ENCODE results near the gene ADORA2A. TPM values are rescaled to one million over a fixed set of nuclear protein-coding genes. Genes with fewer than 3 reads are reported as not detected.

The ADORA2A gene
- total and polyA plus RNA-seq, 4 donors: 2.5 to 5.1 (median 4.7) TPM

GRCh38 chr22:24471570-24471969 is 44.2 kb downstream of the ADORA2A start:
- H3K27ac ChIP-seq (ENCODE audit: low read depth in 1 of 2, low read length in 2 of 2): no peak overlapping the region
- peak in 1 of 2 donors; percentile 76 for DNase-seq

GRCh38 chr22:24473284-24473683 is 45.9 kb downstream of the ADORA2A start:
- Histone ChIP-seq H3K4me3 (ENCODE audit: low read length in 2 of 2) (no peak overlapping the region), H3K4me1 (ENCODE audit: control insufficient read depth in 1 of 2, insufficient read depth in 2 of 2, low read length in 2 of 2) (peaks cover 0 to 5% of the 10 kb centered on the region in 2 donors), H3K36me3 (ENCODE audit: control insufficient read depth in 1 of 2, insufficient read depth in 2 of 2, low read length in 1 of 2) (no peaks in the 10 kb centered on the region), H3K27me3 (ENCODE audit: control insufficient read depth in 1 of 2, insufficient read depth in 2 of 2, low read length in 1 of 2) (no peaks in the 10 kb centered on the region), H3K9me3 (ENCODE audit: control insufficient read depth, low read length) (no peaks in the 10 kb centered on the region), H3K27ac (ENCODE audit: low read depth in 1 of 2, low read length in 2 of 2) (no peak overlapping the region)
- intact Hi-C loops (cut with DNase I): no loop called here
- DNase-seq: no peak
- ATAC-seq (ENCODE audit: low FRiP score): no peak

More at GRCh38 chr22:24471570-24471969, 44.2 kb downstream of the ADORA2A start:
- WGBS, 2 donors: 30 to 33% methylated on average over 4 of the region's 4 CpGs
- Histone ChIP-seq H3K9me3 (ENCODE audit: control insufficient read depth, low read length) (no peaks in the 10 kb centered on the region), H3K27me3 (ENCODE audit: control insufficient read depth in 1 of 2, insufficient read depth in 2 of 2, low read length in 1 of 2) (no peaks in the 10 kb centered on the region), H3K4me1 (ENCODE audit: control insufficient read depth in 1 of 2, insufficient read depth in 2 of 2, low read length in 2 of 2) (peaks cover 0 to 11% of the 10 kb centered on the region in 2 donors), H3K4me3 (ENCODE audit: low read length in 2 of 2) (no peak overlapping the region), H3K36me3 (ENCODE audit: control insufficient read depth in 1 of 2, insufficient read depth in 2 of 2, low read length in 1 of 2) (no peaks in the 10 kb centered on the region)
- intact Hi-C loops (cut with DNase I): no loop called here
- ATAC-seq (ENCODE audit: low FRiP score): peak; percentile 90

- ATAC-seq (ENCODE audit: low FRiP score) (no peak), DNase-seq (no peak)
- Histone ChIP-seq H3K9me3 (ENCODE audit: control insufficient read depth, low read length) (no peaks in the 10 kb centered on the region), H3K27ac (ENCODE audit: low read depth in 1 of 2, low read length in 2 of 2) (no peak overlapping the region), H3K4me1 (ENCODE audit: control insufficient read depth in 1 of 2, insufficient read depth in 2 of 2, low read length in 2 of 2) (peaks cover 0 to 5% of the 10 kb centered on the region in 2 donors), H3K4me3 (ENCODE audit: low read length in 2 of 2) (no peak overlapping the region), H3K27me3 (ENCODE audit: control insufficient read depth in 1 of 2, insufficient read depth in 2 of 2, low read length in 1 of 2) (no peaks in the 10 kb centered on the region), H3K36me3 (ENCODE audit: control insufficient read depth in 1 of 2, insufficient read depth in 2 of 2, low read length in 1 of 2) (no peaks in the 10 kb centered on the region)
- WGBS, 2 donors: 17 to 18% methylated on average over 3 of the region's 3 CpGs
- intact Hi-C loops (cut with DNase I): no loop called here
Observed at GRCh38 chr22:24474221-24474620, 46.8 kb downstream of the ADORA2A start.

GRCh38 chr22:24474649-24475255 is 47.4 kb downstream of the ADORA2A start:
- 72 to 80% methylated on average over 5 of the region's 5 CpGs for WGBS, 2 donors
- DNase-seq (no peak), ATAC-seq (ENCODE audit: low FRiP score) (no peak)
- Histone ChIP-seq H3K9me3 (ENCODE audit: control insufficient read depth, low read length) (no peaks in the 10 kb centered on the region), H3K27me3 (ENCODE audit: control insufficient read depth in 1 of 2, insufficient read depth in 2 of 2, low read length in 1 of 2) (no peaks in the 10 kb centered on the region), H3K4me3 (ENCODE audit: low read length in 2 of 2) (no peak overlapping the region), H3K4me1 (ENCODE audit: control insufficient read depth in 1 of 2, insufficient read depth in 2 of 2, low read length in 2 of 2) (peaks cover 0 to 5% of the 10 kb centered on the region in 2 donors), H3K27ac (ENCODE audit: low read depth in 1 of 2, low read length in 2 of 2) (no peak overlapping the region), H3K36me3 (ENCODE audit: control insufficient read depth in 1 of 2, insufficient read depth in 2 of 2, low read length in 1 of 2) (no peaks in the 10 kb centered on the region)
- intact Hi-C loops (cut with DNase I): no loop called here

GRCh38 chr22:24481641-24482040 is 54.2 kb downstream of the ADORA2A start:
- no peak overlapping the region for H3K27ac ChIP-seq (ENCODE audit: low read depth in 1 of 2, low read length in 2 of 2)
- intact Hi-C loops (cut with DNase I): no loop called here
- 57 to 69% methylated on average over 1 of the region's 1 CpG for WGBS, 2 donors
- no peaks in the 10 kb centered on the region for H3K27me3 ChIP-seq (ENCODE audit: control insufficient read depth in 1 of 2, insufficient read depth in 2 of 2, low read length in 1 of 2)
- H3K4me3 ChIP-seq (ENCODE audit: low read length in 2 of 2): no peak overlapping the region
- H3K9me3 ChIP-seq (ENCODE audit: control insufficient read depth, low read length): no peaks in the 10 kb centered on the region
- no peaks in the 10 kb centered on the region for H3K4me1 ChIP-seq (ENCODE audit: control insufficient read depth in 1 of 2, insufficient read depth in 2 of 2, low read length in 2 of 2)
- DNase-seq: no peak
- ATAC-seq (ENCODE audit: low FRiP score): no peak
- no peaks in the 10 kb centered on the region for H3K36me3 ChIP-seq (ENCODE audit: control insufficient read depth in 1 of 2, insufficient read depth in 2 of 2, low read length in 1 of 2)

GRCh38 chr22:24482575-24482974 is 55.2 kb downstream of the ADORA2A start:
- 62 to 74% methylated on average over 3 of the region's 3 CpGs for WGBS, 2 donors
- H3K4me1 ChIP-seq (ENCODE audit: control insufficient read depth in 1 of 2, insufficient read depth in 2 of 2, low read length in 2 of 2): no peaks in the 10 kb centered on the region
- H3K9me3 ChIP-seq (ENCODE audit: control insufficient read depth, low read length): no peaks in the 10 kb centered on the region
- intact Hi-C loops (cut with DNase I): no loop called here
- DNase-seq: no peak
- peak; percentile 64 for ATAC-seq (ENCODE audit: low FRiP score)
- no peaks in the 10 kb centered on the region for H3K27me3 ChIP-seq (ENCODE audit: control insufficient read depth in 1 of 2, insufficient read depth in 2 of 2, low read length in 1 of 2)
- H3K36me3 ChIP-seq (ENCODE audit: control insufficient read depth in 1 of 2, insufficient read depth in 2 of 2, low read length in 1 of 2): no peaks in the 10 kb centered on the region
- no peak overlapping the region for H3K27ac ChIP-seq (ENCODE audit: low read depth in 1 of 2, low read length in 2 of 2)
- H3K4me3 ChIP-seq (ENCODE audit: low read length in 2 of 2): no peak overlapping the region

GRCh38 chr22:24482998-24483397 is 55.6 kb downstream of the ADORA2A start:
- Histone ChIP-seq H3K27me3 (ENCODE audit: control insufficient read depth in 1 of 2, insufficient read depth in 2 of 2, low read length in 1 of 2) (no peaks in the 10 kb centered on the region), H3K4me1 (ENCODE audit: control insufficient read depth in 1 of 2, insufficient read depth in 2 of 2, low read length in 2 of 2) (no peaks in the 10 kb centered on the region), H3K4me3 (ENCODE audit: low read length in 2 of 2) (no peak overlapping the region), H3K27ac (ENCODE audit: low read depth in 1 of 2, low read length in 2 of 2) (no peak overlapping the region), H3K36me3 (ENCODE audit: control insufficient read depth in 1 of 2, insufficient read depth in 2 of 2, low read length in 1 of 2) (no peaks in the 10 kb centered on the region), H3K9me3 (ENCODE audit: control insufficient read depth, low read length) (no peaks in the 10 kb centered on the region)
- no peak for DNase-seq
- WGBS, 2 donors: 70 to 72% methylated on average over 2 of the region's 2 CpGs
- intact Hi-C loops (cut with DNase I): no loop called here
- no peak for ATAC-seq (ENCODE audit: low FRiP score)

GRCh38 chr22:24483976-24484545 is 56.7 kb downstream of the ADORA2A start:
- intact Hi-C loops (cut with DNase I): no loop called here
- 57 to 66% methylated on average over 5 of the region's 5 CpGs for WGBS, 2 donors

GRCh38 chr22:24485170-24485569 is 57.8 kb downstream of the ADORA2A start:
- H3K27ac ChIP-seq (ENCODE audit: low read depth in 1 of 2, low read length in 2 of 2): no peak overlapping the region
- intact Hi-C loops (cut with DNase I): no loop called here
- no peaks in the 10 kb centered on the region for H3K9me3 ChIP-seq (ENCODE audit: control insufficient read depth, low read length)
- 96 to 97% methylated on average over 4 of the region's 4 CpGs for WGBS, 2 donors
- H3K27me3 ChIP-seq (ENCODE audit: control insufficient read depth in 1 of 2, insufficient read depth in 2 of 2, low read length in 1 of 2): no peaks in the 10 kb centered on the region
- H3K4me1 ChIP-seq (ENCODE audit: control insufficient read depth in 1 of 2, insufficient read depth in 2 of 2, low read length in 2 of 2): no peaks in the 10 kb centered on the region
- ATAC-seq (ENCODE audit: low FRiP score) (no peak), DNase-seq (no peak)
- no peak overlapping the region for H3K4me3 ChIP-seq (ENCODE audit: low read length in 2 of 2)
- no peaks in the 10 kb centered on the region for H3K36me3 ChIP-seq (ENCODE audit: control insufficient read depth in 1 of 2, insufficient read depth in 2 of 2, low read length in 1 of 2)

More at GRCh38 chr22:24483976-24484545, 56.7 kb downstream of the ADORA2A start:
- H3K4me3 ChIP-seq (ENCODE audit: low read length in 2 of 2): no peak overlapping the region
- no peaks in the 10 kb centered on the region for H3K4me1 ChIP-seq (ENCODE audit: control insufficient read depth in 1 of 2, insufficient read depth in 2 of 2, low read length in 2 of 2)
- ATAC-seq (ENCODE audit: low FRiP score) (peak; percentile 48), DNase-seq (no peak)
- no peak overlapping the region for H3K27ac ChIP-seq (ENCODE audit: low read depth in 1 of 2, low read length in 2 of 2)
- no peaks in the 10 kb centered on the region for H3K9me3 ChIP-seq (ENCODE audit: control insufficient read depth, low read length)
- H3K27me3 ChIP-seq (ENCODE audit: control insufficient read depth in 1 of 2, insufficient read depth in 2 of 2, low read length in 1 of 2): no peaks in the 10 kb centered on the region
- H3K36me3 ChIP-seq (ENCODE audit: control insufficient read depth in 1 of 2, insufficient read depth in 2 of 2, low read length in 1 of 2): no peaks in the 10 kb centered on the region

Measured in aorta (tissue), 5 donors.